Thyroid gland (tissue), 4 donors: Measurements from ENCODE around the gene MSLN. TPM values are rescaled to one million over a fixed set of nuclear protein-coding genes. Genes with fewer than 3 reads are reported as not detected.
A peak's percentile ranks its signal among the peaks of the same experiment; 100 is the strongest.

ENCODE experiments used
- DNase-seq, 2 donors: peaks; one replicate each; pipeline ENCODE4 v3.0.0-alpha.2; 2019
- H3K27ac ChIP-seq, 3 donors: fragments of 200-600 bp; sonication (generic); 1 replicate in 2 of 3; 2 replicates in 1 of 3; pipeline ENCODE4 v1.5.1; 2016 to 2019; ENCODE audit warnings: mild to moderate bottlenecking in 1 of 3, moderate library complexity in 1 of 3
- H3K27me3 ChIP-seq: fragments of 200-600 bp; sonication (generic); one replicate; pipeline ENCODE4 v1.5.1; 2019
- H3K36me3 ChIP-seq, 2 donors: fragments of 200-600 bp; sonication (generic); one replicate each; pipeline ENCODE4 v1.5.1; 2016 to 2019
- H3K4me1 ChIP-seq, 2 donors: fragments of 200-600 bp; sonication (generic); one replicate each; pipeline ENCODE4 v1.5.1; 2017 to 2019
- H3K4me3 ChIP-seq, 3 donors: fragments of 200-600 bp; sonication (generic); replicated peaks in 1 of 3; 1 replicate in 2 of 3; 2 replicates in 1 of 3; pipeline ENCODE4 v1.5.1; 2016; ENCODE audit warnings: mild to moderate bottlenecking in 1 of 3
- H3K9me3 ChIP-seq: fragments of 200-600 bp; sonication (generic); one replicate; pipeline ENCODE4 v1.5.1; 2017
- POLR2A ChIP-seq, 2 donors: fragments of 450-650 bp; IDR thresholded peaks; one replicate each; pipeline ENCODE4 v1.6.1; 2017; ENCODE audit warnings: antibody characterized with exemption in 2 of 2, mild to moderate bottlenecking in 2 of 2, moderate library complexity in 1 of 2
- WGBS, 2 donors: methylation state at CpG; one replicate each; pipeline ENCODE4 v1.1.5; 2017; 5-methylcytosine and 5-hydroxymethylcytosine counted together
- intact Hi-C: fragments of 100-400 bp; cut with DNase I; formaldehyde crosslinking; loops from one replicate; pipeline ENCODE4 v1.15.1; 2023
- total RNA-seq, 4 donors: library from RNA; depleted of rRNA; stranded (reverse); fragments of >200 nt; gene quantifications; one replicate each; pipeline ENCODE4 v1.2.3, GENCODE V29; 2016
- TF ChIP-seq, protein P1 (sequence below), 6 experiments: fragments of 200-600 bp in 3 of 6; fragments of 450-650 bp in 3 of 6; sonication (generic) in 3 of 6; IDR thresholded peaks; one replicate each; pipeline ENCODE4 v1.5.1; 2016 to 2019; ENCODE audit warnings: antibody characterized with exemption in 6 of 6, mild to moderate bottlenecking in 2 of 6, inconsistent platforms in 1 of 6, moderate library complexity in 1 of 6

Gene MSLN
- total RNA-seq, 4 donors from 2014 or later: not detected

DNA sequence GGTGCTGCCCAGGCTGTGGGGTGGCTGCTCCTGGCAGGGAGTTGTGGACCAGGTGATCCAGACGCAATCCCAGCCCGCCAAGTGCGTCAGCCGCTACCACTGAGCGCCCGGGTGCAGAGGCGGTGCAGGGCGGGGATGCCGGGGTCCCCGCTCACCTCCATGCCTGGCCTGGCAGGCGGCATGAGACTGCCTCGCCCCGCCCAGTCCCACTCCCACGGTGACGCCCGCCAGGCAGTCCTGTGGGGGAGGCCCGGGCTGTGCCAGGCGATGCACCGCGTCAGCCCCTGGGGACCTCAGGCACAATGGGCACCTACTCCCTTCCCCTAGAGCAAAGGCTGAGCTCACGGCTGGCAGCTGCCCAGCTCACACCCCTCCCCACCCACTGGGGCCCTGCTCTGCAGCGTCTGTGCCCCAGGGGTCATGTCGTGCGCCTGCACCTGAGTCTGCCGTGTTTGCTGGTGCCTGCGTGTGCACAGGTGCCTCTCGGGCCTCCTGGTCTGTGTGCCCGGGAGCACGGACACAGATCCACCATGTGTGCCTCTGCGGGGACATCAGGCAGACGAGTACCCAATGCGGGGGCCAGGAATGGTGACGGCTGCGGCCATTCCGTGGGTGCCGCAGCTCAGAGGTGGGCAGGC is 22.4 kb downstream of the MSLN start:
- no peaks in the 10 kb centered on the region for H3K27me3 ChIP-seq
- intact Hi-C loops: no loop called here
- no peak for DNase-seq
- H3K4me1 ChIP-seq: peaks cover 7 to 15% of the 10 kb centered on the region in 2 donors
- WGBS, 2 donors: 72 to 78% methylated on average over 12 to 15 of the region's 36 CpGs
- H3K27ac ChIP-seq: no peak overlapping the region
- H3K36me3 ChIP-seq: peaks cover 0 to 6% of the 10 kb centered on the region in 2 donors
- H3K9me3 ChIP-seq: no peaks in the 10 kb centered on the region
- no peak overlapping the region for H3K4me3 ChIP-seq
- TF ChIP-seq, protein P1, sequence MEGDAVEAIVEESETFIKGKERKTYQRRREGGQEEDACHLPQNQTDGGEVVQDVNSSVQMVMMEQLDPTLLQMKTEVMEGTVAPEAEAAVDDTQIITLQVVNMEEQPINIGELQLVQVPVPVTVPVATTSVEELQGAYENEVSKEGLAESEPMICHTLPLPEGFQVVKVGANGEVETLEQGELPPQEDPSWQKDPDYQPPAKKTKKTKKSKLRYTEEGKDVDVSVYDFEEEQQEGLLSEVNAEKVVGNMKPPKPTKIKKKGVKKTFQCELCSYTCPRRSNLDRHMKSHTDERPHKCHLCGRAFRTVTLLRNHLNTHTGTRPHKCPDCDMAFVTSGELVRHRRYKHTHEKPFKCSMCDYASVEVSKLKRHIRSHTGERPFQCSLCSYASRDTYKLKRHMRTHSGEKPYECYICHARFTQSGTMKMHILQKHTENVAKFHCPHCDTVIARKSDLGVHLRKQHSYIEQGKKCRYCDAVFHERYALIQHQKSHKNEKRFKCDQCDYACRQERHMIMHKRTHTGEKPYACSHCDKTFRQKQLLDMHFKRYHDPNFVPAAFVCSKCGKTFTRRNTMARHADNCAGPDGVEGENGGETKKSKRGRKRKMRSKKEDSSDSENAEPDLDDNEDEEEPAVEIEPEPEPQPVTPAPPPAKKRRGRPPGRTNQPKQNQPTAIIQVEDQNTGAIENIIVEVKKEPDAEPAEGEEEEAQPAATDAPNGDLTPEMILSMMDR (IDR thresholded peaks at IDR 0.05): no peak
- no peak for TF ChIP-seq POLR2A (IDR thresholded peaks at IDR 0.05)

DNA sequence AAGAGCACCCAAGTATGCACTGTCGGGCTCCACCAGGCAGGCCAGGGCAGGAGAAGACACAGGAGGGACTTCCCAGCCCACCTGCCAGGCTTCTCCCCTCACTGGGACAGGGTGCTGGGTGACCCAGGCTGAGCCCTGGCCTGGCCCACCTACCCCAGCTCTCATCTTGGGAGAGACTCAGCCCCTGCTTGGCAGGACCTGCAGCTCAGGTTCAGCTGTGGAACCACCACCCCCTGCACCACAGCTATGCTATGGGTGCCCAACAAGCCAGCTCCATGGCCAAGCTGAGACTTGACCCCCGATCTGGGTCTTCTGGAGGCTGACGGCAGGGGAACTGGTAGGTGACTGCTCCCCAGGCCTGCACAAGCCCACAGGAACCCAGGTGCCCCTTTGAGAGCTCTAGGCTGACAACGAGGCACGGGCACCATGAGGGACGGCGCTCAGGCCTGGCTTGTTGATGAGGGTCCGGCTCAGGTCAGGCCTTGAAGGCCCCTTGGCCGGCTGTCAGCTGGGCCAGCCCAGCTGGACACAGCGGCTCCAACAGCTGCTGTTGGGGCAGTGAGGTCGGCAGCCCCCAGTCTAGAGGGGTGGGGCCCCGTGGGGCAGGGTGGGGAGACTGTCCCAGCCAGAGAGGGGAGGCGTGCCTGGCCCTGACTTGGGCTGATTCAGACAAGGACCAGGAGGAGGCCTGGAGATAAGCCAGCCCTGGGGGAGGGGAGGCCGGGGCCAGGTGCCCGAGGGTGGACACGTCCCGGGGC is 23.0 kb downstream of the MSLN start:
- H3K27ac ChIP-seq: no peak overlapping the region
- 37 to 43% methylated on average over 10 to 15 of the region's 17 CpGs for WGBS, 2 donors
- peaks cover 0 to 6% of the 10 kb centered on the region in 2 donors for H3K36me3 ChIP-seq
- intact Hi-C loops: loop anchor here (2.0 kb wide), 1 partner anchor 73 kb away; no protein-coding TSS in a partner anchor
- TF ChIP-seq POLR2A (IDR thresholded peaks at IDR 0.05): no peak
- TF ChIP-seq, protein P1 (IDR thresholded peaks at IDR 0.05): no peak
- DNase-seq: peak; percentile 23 to 28
- H3K4me3 ChIP-seq: no peak overlapping the region
- H3K4me1 ChIP-seq: peaks cover 7 to 15% of the 10 kb centered on the region in 2 donors
- no peaks in the 10 kb centered on the region for H3K27me3 ChIP-seq
- no peaks in the 10 kb centered on the region for H3K9me3 ChIP-seq

DNA sequence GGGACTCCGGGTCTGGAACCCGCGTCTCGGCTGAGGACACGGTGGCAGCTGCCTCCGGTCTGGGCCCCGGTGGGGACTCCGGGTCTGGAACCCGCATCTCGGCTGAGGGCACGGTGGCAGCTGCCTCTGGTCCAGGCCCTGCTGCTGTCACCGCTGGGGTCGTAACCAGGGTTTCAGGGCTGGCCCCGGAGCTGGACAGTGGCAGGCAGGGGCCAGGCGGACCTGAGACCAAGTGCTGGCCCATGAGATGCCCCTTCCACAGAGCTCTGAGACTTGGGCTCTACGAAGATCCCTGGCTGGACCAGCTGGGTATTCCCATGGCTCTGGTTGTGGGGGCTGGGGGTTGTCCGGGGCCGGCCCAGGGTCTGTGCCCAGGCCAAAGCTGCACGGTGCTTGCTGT is 23.9 kb downstream of the MSLN start:
- no peaks in the 10 kb centered on the region for H3K27me3 ChIP-seq
- no peak overlapping the region for H3K27ac ChIP-seq
- H3K4me3 ChIP-seq: no peak overlapping the region
- H3K4me1 ChIP-seq: peaks cover 14 to 23% of the 10 kb centered on the region in 2 donors
- no peaks in the 10 kb centered on the region for H3K9me3 ChIP-seq
- TF ChIP-seq, protein P1 (IDR thresholded peaks at IDR 0.05): no peak
- WGBS, 2 donors: 82% methylated on average over 3 of the region's 19 CpGs; no CpG with 5 or more reads in 1 of the 2 donors
- no peak for DNase-seq
- peaks cover 0 to 6% of the 10 kb centered on the region in 2 donors for H3K36me3 ChIP-seq
- intact Hi-C loops: loop anchor here (2.0 kb wide), 1 partner anchor 74 kb away; no protein-coding TSS in a partner anchor

DNA sequence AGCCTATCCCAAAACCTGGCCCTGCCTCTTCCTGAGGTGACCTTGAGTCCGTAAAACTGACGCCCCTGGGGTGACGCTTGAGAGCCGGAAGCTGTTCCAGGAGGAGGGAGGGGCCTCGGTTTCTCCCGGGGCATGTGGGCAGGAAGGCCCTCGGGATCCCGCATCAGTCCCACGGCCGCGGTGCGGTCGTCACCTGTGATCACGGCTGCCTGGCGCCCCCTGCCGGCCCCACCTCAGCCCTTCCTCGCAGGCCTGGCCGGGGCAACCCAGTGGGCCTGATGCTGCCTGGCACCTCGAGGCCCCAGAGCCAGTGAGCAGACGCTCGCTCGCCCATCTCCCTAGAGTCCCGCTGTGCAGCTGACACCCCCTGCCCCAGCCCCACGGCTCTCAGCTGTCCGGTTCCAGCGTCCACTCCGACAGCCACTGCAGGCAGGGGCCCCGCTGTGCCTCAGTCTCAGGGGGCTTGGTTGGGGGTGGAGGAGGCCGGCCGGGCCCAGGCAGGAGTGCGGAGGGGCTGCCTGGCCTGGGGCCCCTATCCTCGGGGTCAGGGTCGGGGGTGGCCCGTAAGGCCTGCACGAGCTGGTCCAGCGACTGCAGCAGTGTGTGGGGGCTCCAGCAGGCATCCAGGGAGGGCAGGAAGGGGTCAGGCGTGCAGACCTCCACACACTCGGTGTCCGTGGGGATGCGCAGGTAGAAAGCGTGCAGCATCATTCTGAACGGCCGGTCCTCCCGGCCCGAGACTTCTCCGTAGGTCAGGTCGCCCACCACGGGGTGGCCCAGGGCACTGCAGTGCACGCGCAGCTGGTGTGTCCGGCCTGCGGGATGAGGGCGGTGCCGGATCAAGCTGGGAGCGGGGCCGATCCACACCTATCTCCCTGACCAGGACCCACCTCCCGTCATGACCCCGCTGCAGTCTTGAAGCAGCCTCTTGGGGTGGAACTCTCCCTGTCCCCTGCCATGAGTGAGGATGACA is 25.3 kb downstream of the MSLN start:
- WGBS, 2 donors: 80 to 88% methylated on average over 16 to 36 of the region's 58 CpGs
- no peak overlapping the region for H3K27ac ChIP-seq
- H3K27me3 ChIP-seq: no peaks in the 10 kb centered on the region
- H3K4me1 ChIP-seq: peaks cover 14 to 24% of the 10 kb centered on the region in 2 donors
- no peaks in the 10 kb centered on the region for H3K9me3 ChIP-seq
- intact Hi-C loops: loop anchor here (2.0 kb wide), 1 partner anchor 75 kb away; no protein-coding TSS in a partner anchor
- no peak overlapping the region for H3K4me3 ChIP-seq
- TF ChIP-seq POLR2A (IDR thresholded peaks at IDR 0.05): no peak
- TF ChIP-seq, protein P1 (IDR thresholded peaks at IDR 0.05): peak in 5 of 6 experiments; percentile 36 to 67 (median 64)
- DNase-seq: peak; percentile 60 to 61
- H3K36me3 ChIP-seq: peaks cover 0 to 6% of the 10 kb centered on the region in 2 donors
